Calu3 (cell line): ENCODE data around the gene CHKA. TPM values are rescaled to one million over a fixed set of nuclear protein-coding genes. Genes with fewer than 3 reads are reported as not detected.

Source experiments
- BruUV-seq: library from RNA; stranded (reverse); fragments of 400-500 nt; replicated peaks from 2 replicates; lab custom pipeline; 2021; lab: Mats Ljungman, UMichigan
- CTCF ChIA-PET: fragments of 300-600 bp; sonication (Branson Sonifier 250); formaldehyde crosslinking; loops from one replicate; lab custom pipeline; 2022; ENCODE audit warnings: antibody characterized with exemption; lab: Charles Lee
- DNase-seq: peaks from one replicate; pipeline ENCODE4 v3.0.0; 2022
- H3K27ac Mint-ChIP-seq: one replicate; pipeline ENCODE4 v1.8.0; 2022; ENCODE audit warnings: mixed read lengths; ENCODE audit not compliant: unreplicated experiment
- H3K27me3 Mint-ChIP-seq: one replicate; pipeline ENCODE4 v1.8.0; 2022; ENCODE audit warnings: mixed read lengths; ENCODE audit not compliant: unreplicated experiment
- H3K36me3 Mint-ChIP-seq: one replicate; pipeline ENCODE4 v1.8.0; 2022; ENCODE audit warnings: mild to moderate bottlenecking, moderate library complexity, mixed read lengths; ENCODE audit not compliant: insufficient read depth, unreplicated experiment
- H3K4me1 Mint-ChIP-seq: one replicate; pipeline ENCODE4 v1.8.0; 2022; ENCODE audit warnings: mild to moderate bottlenecking, low read depth, mixed read lengths; ENCODE audit not compliant: unreplicated experiment
- H3K4me3 Mint-ChIP-seq: one replicate; pipeline ENCODE4 v1.8.0; 2022; ENCODE audit warnings: mild to moderate bottlenecking, low read depth, moderate library complexity, mixed read lengths; ENCODE audit not compliant: unreplicated experiment
- H3K9me3 Mint-ChIP-seq: one replicate; pipeline ENCODE4 v1.8.0; 2022; ENCODE audit warnings: low read depth, mixed read lengths; ENCODE audit not compliant: unreplicated experiment
- CTCF ChIP-seq: fragments of 200-600 bp; IDR thresholded peaks from one replicate; pipeline ENCODE4 v1.8.0; 2022; ENCODE audit warnings: antibody characterized with exemption; ENCODE audit not compliant: unreplicated experiment
- intact Hi-C: fragments of 100-400 bp; cut with micrococcal nuclease; formaldehyde crosslinking; loops from one replicate; pipeline ENCODE4 v1.10.0; 2022; ENCODE audit not compliant: unreplicated experiment
- total RNA-seq: library from RNA; stranded (reverse); gene quantifications from 2 replicates; pipeline ENCODE4 v1.2.3, GENCODE V29; 2022

Gene CHKA
- total RNA-seq, 1 experiment from 2014 or later: 104 TPM

- Mint-ChIP-seq H3K9me3 (no peaks in the 10 kb centered on the region), H3K4me3 (no peak overlapping the region), H3K36me3 (peaks cover 73% of the 10 kb centered on the region), H3K27ac (peak overlapping the region; percentile 21), H3K27me3 (no peaks in the 10 kb centered on the region), H3K4me1 (peaks cover 25% of the 10 kb centered on the region)
- CTCF ChIA-PET: no interaction called here
- no peak for TF ChIP-seq CTCF
- intact Hi-C loops: no loop called here
- DNase-seq: no peak
- no TSS peak for BruUV-seq
Measured at GRCh38 chr11:68026391-68027105, 94.6 kb downstream of the CHKA start.

- Mint-ChIP-seq H3K4me3 (no peak overlapping the region), H3K27me3 (no peaks in the 10 kb centered on the region), H3K4me1 (peaks cover 30% of the 10 kb centered on the region), H3K27ac (no peak overlapping the region), H3K36me3 (peaks cover 73% of the 10 kb centered on the region), H3K9me3 (no peaks in the 10 kb centered on the region)
- DNase-seq: no peak
- BruUV-seq: no TSS peak
- CTCF ChIA-PET: interaction anchor here (0.6 kb wide), 1 partner anchor 115 kb away, joined by 3 read pairs; no protein-coding TSS in a partner anchor
- TF ChIP-seq CTCF: no peak
- intact Hi-C loops: no loop called here
Measured at GRCh38 chr11:68025047-68025446, 96.1 kb downstream of the CHKA start.

GRCh38 chr11:68024508-68024907, 96.7 kb downstream of the CHKA start:
- Mint-ChIP-seq H3K4me1 (peaks cover 29% of the 10 kb centered on the region), H3K4me3 (no peak overlapping the region), H3K36me3 (peaks cover 67% of the 10 kb centered on the region), H3K27me3 (no peaks in the 10 kb centered on the region), H3K27ac (no peak overlapping the region), H3K9me3 (no peaks in the 10 kb centered on the region)
- no TSS peak for BruUV-seq
- no peak for DNase-seq
- CTCF ChIA-PET: no interaction called here
- intact Hi-C loops: no loop called here
- no peak for TF ChIP-seq CTCF

GRCh38 chr11:68022531-68022930, 98.7 kb downstream of the CHKA start:
- DNase-seq: no peak
- CTCF ChIA-PET: no interaction called here
- peaks cover 28% of the 10 kb centered on the region for H3K4me1 Mint-ChIP-seq
- intact Hi-C loops: no loop called here
- no peaks in the 10 kb centered on the region for H3K9me3 Mint-ChIP-seq
- peaks cover 66% of the 10 kb centered on the region for H3K36me3 Mint-ChIP-seq
- no peak for TF ChIP-seq CTCF
- no peak overlapping the region for H3K27ac Mint-ChIP-seq
- H3K27me3 Mint-ChIP-seq: no peaks in the 10 kb centered on the region
- H3K4me3 Mint-ChIP-seq: no peak overlapping the region
- no TSS peak for BruUV-seq
